H1 (cell line): ENCODE measurements around the gene CHRNG. TPM values are rescaled to one million over a fixed set of nuclear protein-coding genes. Genes with fewer than 3 reads are reported as not detected.
"Not testable (repeated sequence)": the region's sequence is repeated elsewhere in the genome, so short reads cannot be mapped to it uniquely, and the experiment has no call there.

Experiments
- CTCF ChIA-PET: fragments of 300-600 bp; sonication (Branson Sonifier 250); formaldehyde crosslinking; loops from one replicate; lab custom pipeline; 2021; ENCODE audit not compliant: partially characterized antibody; lab: Charles Lee
- POLR2A ChIA-PET: fragments of 300-600 bp; sonication (Branson Sonifier 250); formaldehyde crosslinking; loops from one replicate; lab custom pipeline; 2021; ENCODE audit warnings: inconsistent platforms; ENCODE audit not compliant: partially characterized antibody; lab: Charles Lee
- DNase-seq, 2 experiments: peaks; one replicate each; pipeline versions ENCODE4 v3.0.0 to v3.0.0-alpha.2; 2010 to 2022; ENCODE audit warnings: low spot score in 2 of 2, low read depth in 1 of 2, mixed read lengths in 1 of 2
- FAIRE-seq: peaks from 2 replicates; lab custom pipeline; 2011; peaks lifted over from hg19 to GRCh38; lab: Jason Lieb, UNC
- H2AFZ ChIP-seq: 2 replicates; pipeline ENCODE4 v1.8.1; 2012; ENCODE audit warnings: low read length, inconsistent platforms
- H2AK5ac ChIP-seq: 2 replicates; pipeline ENCODE4 v1.6.1; 2013; ENCODE audit warnings: low read depth, low read length
- H2BK120ac ChIP-seq: replicated peaks from 2 replicates; pipeline ENCODE3; 2013; ENCODE audit warnings: low read depth, low read length, inconsistent platforms
- H2BK12ac ChIP-seq: 2 replicates; pipeline ENCODE4 v1.6.1; 2013; ENCODE audit warnings: low read depth, low read length
- H2BK15ac ChIP-seq: 2 replicates; pipeline ENCODE4 v1.6.1; 2013; ENCODE audit warnings: low read length
- H2BK20ac ChIP-seq: 2 replicates; pipeline ENCODE4 v1.6.1; 2013; ENCODE audit warnings: low read length
- H2BK5ac ChIP-seq: 2 replicates; pipeline ENCODE4 v1.6.1; 2013; ENCODE audit warnings: low read depth, low read length
- H3K14ac ChIP-seq: 2 replicates; pipeline ENCODE4 v1.6.1; 2013; ENCODE audit warnings: inconsistent platforms; ENCODE audit not compliant: insufficient read length
- H3K18ac ChIP-seq: 2 replicates; pipeline ENCODE4 v1.6.1; 2013; ENCODE audit warnings: low read length; ENCODE audit errors: extremely low read depth
- H3K23ac ChIP-seq: 2 replicates; pipeline ENCODE4 v1.6.1; 2013; ENCODE audit warnings: inconsistent platforms; ENCODE audit not compliant: insufficient read length
- H3K23me2 ChIP-seq: 2 replicates; pipeline ENCODE4 v1.6.1; 2013; ENCODE audit warnings: low read depth, low read length
- H3K27ac ChIP-seq: 2 replicates; pipeline ENCODE4 v1.6.1; 2011; ENCODE audit warnings: low read depth, low read length, inconsistent platforms
- H3K27me3 ChIP-seq, 4 experiments: replicated peaks in 1 of 4; 1 replicate in 1 of 4; 2 replicates in 3 of 4; pipeline versions ENCODE4 v1.6.1 to v1.8.1; 2011 to 2013; ENCODE audit warnings: low read length in 3 of 4, mild to moderate bottlenecking in 3 of 4, inconsistent platforms in 2 of 4, mixed read lengths in 2 of 4, moderate library complexity in 1 of 4; ENCODE audit not compliant: control insufficient read depth in 3 of 4, insufficient read depth in 3 of 4; ENCODE audit errors: extremely low read depth in 1 of 4
- H3K36me3 ChIP-seq, 4 experiments: 2 replicates each; pipeline versions ENCODE4 v1.6.1 to v1.8.1; 2011 to 2013; ENCODE audit warnings: mild to moderate bottlenecking in 4 of 4, low read length in 3 of 4, moderate library complexity in 2 of 4, control low read depth in 1 of 4, inconsistent platforms in 1 of 4; ENCODE audit not compliant: insufficient read depth in 4 of 4, control insufficient read depth in 2 of 4
- H3K4ac ChIP-seq: replicated peaks from 2 replicates; pipeline ENCODE3; 2013; ENCODE audit warnings: low read length, low read depth, mixed read lengths, inconsistent platforms; ENCODE audit not compliant: insufficient read length
- H3K4me1 ChIP-seq, 4 experiments: replicated peaks in 1 of 4; 1 replicate in 1 of 4; 2 replicates in 3 of 4; pipeline versions ENCODE4 v1.6.1 to v1.8.1; 2011 to 2013; ENCODE audit warnings: low read length in 3 of 4, inconsistent platforms in 2 of 4, mixed read lengths in 1 of 4; ENCODE audit not compliant: insufficient read depth in 4 of 4, control insufficient read depth in 3 of 4
- H3K4me2 ChIP-seq, 2 experiments: 2 replicates each; pipeline versions ENCODE4 v1.6.1 to v1.8.1; 2011 to 2013; ENCODE audit warnings: low read depth in 2 of 2, low read length in 2 of 2, control low read depth in 1 of 2, inconsistent platforms in 1 of 2, mild to moderate bottlenecking in 1 of 2; ENCODE audit not compliant: insufficient read depth in 1 of 2
- H3K4me3 ChIP-seq, 4 experiments: fragments of 200-600, 300-600 bp in 1 of 4; sonication (generic), shearing (Covaris generic), sonication (Bioruptor Twin) in 1 of 4; 2 replicates each; pipeline versions ENCODE4 v1.5.1 to v1.8.1; 2011 to 2016; ENCODE audit warnings: low read length in 4 of 4, low read depth in 3 of 4, control low read depth in 2 of 4, inconsistent platforms in 2 of 4, mild to moderate bottlenecking in 2 of 4, mixed read lengths in 1 of 4, moderate library complexity in 1 of 4; ENCODE audit not compliant: insufficient read depth in 2 of 4; ENCODE audit errors: extremely low read depth in 1 of 4
- H3K56ac ChIP-seq: replicated peaks from 2 replicates; pipeline ENCODE3; 2013; ENCODE audit warnings: low read depth, mild to moderate bottlenecking, mixed read lengths, low read length, inconsistent platforms; ENCODE audit not compliant: insufficient read length
- H3K79me1 ChIP-seq: 2 replicates; pipeline ENCODE4 v1.6.1; 2013; ENCODE audit warnings: low read depth, low read length, control low read depth
- H3K79me2 ChIP-seq, 2 experiments: 2 replicates each; pipeline versions ENCODE4 v1.6.1 to v1.8.1; 2012 to 2013; ENCODE audit warnings: low read length in 2 of 2, mild to moderate bottlenecking in 2 of 2, inconsistent platforms in 1 of 2; ENCODE audit not compliant: insufficient read depth in 2 of 2, control insufficient read depth in 1 of 2
- H3K9ac ChIP-seq, 4 experiments: replicated peaks in 1 of 4; 1 replicate in 1 of 4; 2 replicates in 3 of 4; pipeline versions ENCODE4 v1.6.1 to v1.8.1; 2011 to 2013; ENCODE audit warnings: low read depth in 3 of 4, low read length in 3 of 4, control low read depth in 2 of 4, mild to moderate bottlenecking in 2 of 4, moderate library complexity in 2 of 4, inconsistent platforms in 1 of 4; ENCODE audit errors: extremely low read depth in 1 of 4
- H3K9me3 ChIP-seq, 2 experiments: 2 replicates each; pipeline versions ENCODE4 v1.6.1 to v1.8.1; 2012 to 2013; ENCODE audit warnings: mild to moderate bottlenecking in 2 of 2, moderate library complexity in 2 of 2, control low read depth in 1 of 2, inconsistent platforms in 1 of 2, low read depth in 1 of 2, low read length in 1 of 2, mixed read lengths in 1 of 2; ENCODE audit not compliant: insufficient read depth in 2 of 2
- H4K20me1 ChIP-seq, 2 experiments: replicated peaks in 1 of 2; 2 replicates each; pipeline versions ENCODE3 to v1.8.1; 2011 to 2013; ENCODE audit warnings: inconsistent platforms in 2 of 2, low read length in 2 of 2, mild to moderate bottlenecking in 1 of 2; ENCODE audit not compliant: insufficient read depth in 2 of 2, control insufficient read depth in 1 of 2
- H4K5ac ChIP-seq: 2 replicates; pipeline ENCODE4 v1.6.1; 2013; ENCODE audit warnings: low read length, low read depth, mixed read lengths, inconsistent platforms; ENCODE audit not compliant: insufficient read length
- H4K8ac ChIP-seq: 2 replicates; pipeline ENCODE4 v1.8.0; 2013; ENCODE audit warnings: mild to moderate bottlenecking, moderate library complexity, low read length, inconsistent platforms; ENCODE audit not compliant: insufficient read depth; ENCODE audit errors: extremely low read depth
- H4K91ac ChIP-seq: replicated peaks from 2 replicates; pipeline ENCODE3; 2013; ENCODE audit warnings: low read length, mixed read lengths, inconsistent platforms; ENCODE audit not compliant: insufficient read length
- WGBS, 2 experiments: shearing (Covaris generic) in 1 of 2; methylation state at CpG; one replicate each; pipeline versions ENCODE4 v1.1.6 to v1.1.7; 2013 to 2015; ENCODE audit warnings: low lambda C conversion rate in 2 of 2, mixed read lengths in 2 of 2, inconsistent platforms in 1 of 2, low coverage in 1 of 2, missing lambda C conversion rate in 1 of 2; ENCODE audit not compliant: insufficient replicate concordance in 2 of 2, insufficient coverage in 1 of 2, insufficient read length in 1 of 2; ENCODE audit errors: extremely low coverage in 1 of 2, missing lambda C conversion rate in 1 of 2; 5-methylcytosine and 5-hydroxymethylcytosine counted together
- polyA plus RNA-seq, 7 experiments: library from polyadenylated mRNA; depleted of rRNA in 3 of 7; stranded (reverse) in 5 of 7; unstranded in 2 of 7; fragments of >200 nt in 5 of 7; fragments of 200-250 nt in 2 of 7; gene quantifications; 1 replicate in 5 of 7; 2 replicates in 1 of 7; 4 replicates in 1 of 7; pipeline versions ENCODE4 v1.2.1 to v1.2.3, GENCODE V29; 2011 to 2013; ENCODE audit warnings: missing spikeins in 2 of 7, mixed read lengths in 2 of 7
- total RNA-seq: library from RNA; stranded (reverse); fragmentation: NEBNext Ultra II Directional; extraction: Animal tissue kit (Norgen Biotek cat#: 25700); gene quantifications from 2 replicates; pipeline ENCODE4 v1.2.1, GENCODE V29; 2021

Gene CHRNG
- total and polyA plus RNA-seq, 2 of the 8 experiments (the other 6 are each of a cell fraction or from before 2014, with no cell fraction given) = 0.05 TPM; not detected in 1

DNA sequence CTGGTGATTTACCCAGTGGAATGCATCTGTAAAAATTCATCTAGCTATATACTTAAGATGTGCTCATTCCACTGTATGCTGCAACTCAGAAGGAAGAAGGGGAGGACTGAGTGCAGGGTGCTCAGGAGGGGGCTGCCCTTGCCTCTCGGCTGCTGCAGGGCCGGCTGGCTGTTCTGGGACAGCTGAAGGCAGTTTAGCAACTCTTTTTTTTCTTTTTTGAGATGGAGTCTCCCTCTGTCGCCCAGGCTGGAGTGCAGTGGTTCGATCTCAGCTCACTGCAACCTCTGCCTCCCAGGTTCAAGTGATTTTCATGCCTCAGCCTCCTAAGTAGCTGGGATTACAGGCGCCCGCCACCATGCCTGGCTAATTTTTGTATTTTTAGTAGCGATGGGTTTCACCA, 6.7 kb upstream of the CHRNG start:
- H3K18ac ChIP-seq, H2BK5ac ChIP-seq: not testable (repeated sequence)
- 78% methylated on average over 5 of the region's 7 CpGs; no CpG with 5 or more reads in 1 of the 2 experiments for WGBS, 2 experiments

More for the DNA sequence above, 6.7 kb upstream of the CHRNG start:
- H3K56ac ChIP-seq, H2BK15ac ChIP-seq, H3K23ac ChIP-seq, H3K4me2 ChIP-seq, H2BK120ac ChIP-seq, H3K79me1 ChIP-seq, H4K20me1 ChIP-seq, H3K79me2 ChIP-seq, H3K36me3 ChIP-seq, H4K91ac ChIP-seq, H4K8ac ChIP-seq, H3K9ac ChIP-seq, H4K5ac ChIP-seq, H3K27ac ChIP-seq, H3K14ac ChIP-seq, H3K4me1 ChIP-seq, H3K9me3 ChIP-seq, H2AFZ ChIP-seq, H3K4me3 ChIP-seq, H3K27me3 ChIP-seq, H3K4ac ChIP-seq, H2BK20ac ChIP-seq, DNase-seq, H2BK12ac ChIP-seq, H2AK5ac ChIP-seq, FAIRE-seq, H3K23me2 ChIP-seq: not testable (repeated sequence)
- ChIA-PET CTCF (interaction anchor here (1.0 to 2.1 kb wide), 4 partner anchors 9 to 197 kb away, joined by 3 to 12 read pairs (median 6); no protein-coding TSS in a partner anchor), POLR2A (interaction anchor here (1.7 to 2.4 kb wide), 2 partner anchors 12 to 39 kb away, joined by 3 to 12 read pairs; no protein-coding TSS in a partner anchor)
